Karpas-422 (cell line): ENCODE data around the gene ATP2B3. TPM values are rescaled to one million over a fixed set of nuclear protein-coding genes. Genes with fewer than 3 reads are reported as not detected.

Source experiments
- DNase-seq: peaks from one replicate; pipeline ENCODE4 v3.0.0-alpha.2; 2015
- H2AFZ ChIP-seq: fragments of 200-600 bp; sonication (generic); 2 replicates; pipeline ENCODE4 v1.6.1; 2014; ENCODE audit warnings: antibody characterized with exemption, low read length, mixed read lengths
- H3K27ac ChIP-seq: fragments of 200-600 bp; sonication (generic); 2 replicates; pipeline ENCODE4 v1.5.1; 2014; ENCODE audit warnings: mild to moderate bottlenecking, low read length, moderate library complexity
- H3K27me3 ChIP-seq: fragments of 200-600 bp; sonication (generic); 2 replicates; pipeline ENCODE4 v1.6.1; 2014; ENCODE audit warnings: low read length, mixed read lengths
- H3K36me3 ChIP-seq: fragments of 200-600 bp; sonication (generic); 2 replicates; pipeline ENCODE4 v1.6.1; 2014; ENCODE audit warnings: low read length, mixed read lengths; ENCODE audit not compliant: insufficient read depth
- H3K4me1 ChIP-seq: fragments of 200-600 bp; sonication (generic); 2 replicates; pipeline ENCODE4 v1.6.1; 2014; ENCODE audit warnings: mild to moderate bottlenecking, low read length, mixed read lengths
- H3K4me2 ChIP-seq: fragments of 200-600 bp; sonication (generic); 2 replicates; pipeline ENCODE4 v1.6.1; 2014; ENCODE audit warnings: low read length, low read depth, mild to moderate bottlenecking; ENCODE audit not compliant: poor library complexity, severe bottlenecking
- H3K4me3 ChIP-seq: fragments of 200-600 bp; sonication (generic); 2 replicates; pipeline ENCODE4 v1.5.1; 2014; ENCODE audit warnings: mild to moderate bottlenecking, antibody characterized with exemption, low read length, mixed read lengths
- H3K79me2 ChIP-seq: fragments of 200-600 bp; sonication (generic); 2 replicates; pipeline ENCODE4 v1.6.1; 2014; ENCODE audit warnings: mild to moderate bottlenecking, low read length, mixed read lengths
- H3K9ac ChIP-seq: fragments of 200-600 bp; sonication (generic); 2 replicates; pipeline ENCODE4 v1.6.0; 2014; ENCODE audit warnings: low read length
- H3K9me2 ChIP-seq: fragments of 200-600 bp; sonication (generic), shearing (Covaris generic); replicated peaks from 2 replicates; pipeline ENCODE4 v1.6.0; 2014; ENCODE audit warnings: mild to moderate bottlenecking, low read length, moderate library complexity; ENCODE audit not compliant: insufficient read depth
- H3K9me3 ChIP-seq: fragments of 300-700, 200-600 bp; sonication (generic); 2 replicates; pipeline ENCODE4 v1.6.1; 2014; ENCODE audit warnings: low read length, mixed read lengths
- H4K20me1 ChIP-seq: fragments of 200-600 bp; sonication (generic); 2 replicates; pipeline ENCODE4 v1.6.1; 2014; ENCODE audit warnings: mild to moderate bottlenecking, antibody characterized with exemption, low read length, low read depth; ENCODE audit not compliant: insufficient read depth
- total RNA-seq: library from RNA; depleted of rRNA; stranded (reverse); fragments of >200 nt; shearing (Covaris generic); gene quantifications from 2 replicates; pipeline ENCODE4 v1.2.3, GENCODE V29; 2014; ENCODE audit warnings: low replicate concordance

ATP2B3 gene
- total RNA-seq, 1 experiment from 2014 or later: not detected

- H3K9ac ChIP-seq: no peak overlapping the region
- DNase-seq: no peak
- H3K4me3 ChIP-seq: no peak overlapping the region
- H2AFZ ChIP-seq: no peak overlapping the region
- no peaks in the 10 kb centered on the region for H3K79me2 ChIP-seq
- no peaks in the 10 kb centered on the region for H4K20me1 ChIP-seq
- no peak overlapping the region for H3K27ac ChIP-seq
- H3K27me3 ChIP-seq: no peaks in the 10 kb centered on the region
- no peaks in the 10 kb centered on the region for H3K36me3 ChIP-seq
- no peaks in the 10 kb centered on the region for H3K9me2 ChIP-seq
- no peaks in the 10 kb centered on the region for H3K4me1 ChIP-seq
- H3K9me3 ChIP-seq: no peaks in the 10 kb centered on the region
- no peak overlapping the region for H3K4me2 ChIP-seq
These were observed 32.4 kb downstream of the ATP2B3 start for GRCh38 chrX:153549807-153550206.

DNA sequence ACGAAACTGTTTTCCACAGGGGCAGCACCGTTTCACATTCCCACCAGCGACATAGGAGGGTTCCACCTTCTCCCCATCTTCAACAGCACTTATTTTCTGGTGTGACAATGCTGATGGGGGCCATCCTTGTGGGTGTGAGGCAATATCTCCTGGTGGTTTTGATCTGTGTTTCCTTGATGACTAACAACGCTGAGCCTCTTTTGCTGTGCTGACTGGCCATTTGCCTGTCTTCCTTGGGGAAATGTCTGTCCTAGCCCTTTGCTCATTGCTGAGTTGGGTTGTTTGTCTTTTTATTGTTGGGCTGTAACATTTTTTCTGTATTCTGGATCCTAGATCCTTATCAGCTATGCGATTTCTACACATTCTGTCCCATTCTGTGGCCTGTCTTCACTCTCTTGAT lies 33.7 kb downstream of the ATP2B3 start:
- no peaks in the 10 kb centered on the region for H3K4me1 ChIP-seq
- no peaks in the 10 kb centered on the region for H4K20me1 ChIP-seq
- no peaks in the 10 kb centered on the region for H3K36me3 ChIP-seq
- no peaks in the 10 kb centered on the region for H3K9me2 ChIP-seq
- no peak overlapping the region for H3K4me2 ChIP-seq
- H3K27me3 ChIP-seq: no peaks in the 10 kb centered on the region
- H3K9me3 ChIP-seq: no peaks in the 10 kb centered on the region
- no peaks in the 10 kb centered on the region for H3K79me2 ChIP-seq
- H3K27ac ChIP-seq: no peak overlapping the region
- no peak overlapping the region for H3K4me3 ChIP-seq
- no peak overlapping the region for H2AFZ ChIP-seq
- no peak overlapping the region for H3K9ac ChIP-seq
- DNase-seq: no peak

DNA sequence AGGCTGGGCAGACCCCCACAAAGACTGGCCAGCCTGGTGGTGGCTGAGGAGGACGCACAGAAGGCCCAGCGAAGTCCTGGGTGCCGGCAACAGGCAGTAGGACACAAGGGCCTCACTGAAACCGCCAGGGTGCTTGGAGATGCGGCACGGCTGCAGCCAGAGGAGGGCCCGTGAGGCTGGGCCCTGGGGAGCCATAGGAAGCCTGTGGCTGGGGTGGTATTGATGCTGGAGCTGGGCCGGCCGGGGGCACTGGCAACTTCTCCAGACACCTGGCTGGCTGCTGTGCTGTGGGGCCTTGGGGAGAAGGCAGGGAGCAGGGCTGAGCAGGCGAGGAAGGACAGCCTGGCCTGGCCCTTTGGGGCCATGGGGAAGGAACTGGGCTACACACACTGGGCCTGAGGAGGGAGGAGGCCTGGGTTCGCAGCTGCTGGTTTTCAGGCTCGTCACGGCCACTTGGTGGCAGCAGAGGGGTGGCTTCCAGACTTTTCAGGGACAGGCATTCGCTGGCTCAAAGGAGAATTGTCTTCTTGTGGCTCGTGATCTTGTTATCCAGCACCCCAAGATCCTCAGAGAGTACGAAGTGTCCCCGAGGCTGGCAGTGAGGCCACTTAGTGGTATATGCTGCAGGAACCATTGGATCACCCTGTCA lies 37.2 kb downstream of the ATP2B3 start:
- H3K79me2 ChIP-seq: no peaks in the 10 kb centered on the region
- no peaks in the 10 kb centered on the region for H3K27me3 ChIP-seq
- H3K9me3 ChIP-seq: no peaks in the 10 kb centered on the region
- H3K9me2 ChIP-seq: no peaks in the 10 kb centered on the region
- H3K27ac ChIP-seq: no peak overlapping the region
- peak; percentile 85 for DNase-seq
- H3K4me1 ChIP-seq: peaks cover 3% of the 10 kb centered on the region; the same call in 1 of the 2 replicates
- no peak overlapping the region for H3K4me3 ChIP-seq
- no peaks in the 10 kb centered on the region for H4K20me1 ChIP-seq
- H3K4me2 ChIP-seq: no peak overlapping the region
- no peak overlapping the region for H2AFZ ChIP-seq
- H3K36me3 ChIP-seq: no peaks in the 10 kb centered on the region
- H3K9ac ChIP-seq: no peak overlapping the region

GRCh38 chrX:153556767-153557166 lies 39.3 kb downstream of the ATP2B3 start:
- H4K20me1 ChIP-seq: no peaks in the 10 kb centered on the region
- H3K4me2 ChIP-seq: no peak overlapping the region
- no peaks in the 10 kb centered on the region for H3K9me2 ChIP-seq
- no peak overlapping the region for H2AFZ ChIP-seq
- no peak for DNase-seq
- peaks cover 3% of the 10 kb centered on the region; the same call in 1 of the 2 replicates for H3K4me1 ChIP-seq
- no peak overlapping the region for H3K27ac ChIP-seq
- H3K27me3 ChIP-seq: no peaks in the 10 kb centered on the region
- no peaks in the 10 kb centered on the region for H3K9me3 ChIP-seq
- no peaks in the 10 kb centered on the region for H3K36me3 ChIP-seq
- no peaks in the 10 kb centered on the region for H3K79me2 ChIP-seq
- H3K9ac ChIP-seq: no peak overlapping the region
- H3K4me3 ChIP-seq: no peak overlapping the region

GRCh38 chrX:153557618-153558355 lies 40.3 kb downstream of the ATP2B3 start:
- no peak for DNase-seq
- H3K27me3 ChIP-seq: no peaks in the 10 kb centered on the region
- H3K4me3 ChIP-seq: no peak overlapping the region
- H3K4me1 ChIP-seq: peaks cover 3% of the 10 kb centered on the region; the same call in 1 of the 2 replicates
- no peaks in the 10 kb centered on the region for H4K20me1 ChIP-seq
- no peaks in the 10 kb centered on the region for H3K36me3 ChIP-seq
- no peak overlapping the region for H2AFZ ChIP-seq
- no peak overlapping the region for H3K27ac ChIP-seq
- no peaks in the 10 kb centered on the region for H3K9me3 ChIP-seq
- no peaks in the 10 kb centered on the region for H3K9me2 ChIP-seq
- H3K4me2 ChIP-seq: no peak overlapping the region
- no peak overlapping the region for H3K9ac ChIP-seq
- no peaks in the 10 kb centered on the region for H3K79me2 ChIP-seq

DNA sequence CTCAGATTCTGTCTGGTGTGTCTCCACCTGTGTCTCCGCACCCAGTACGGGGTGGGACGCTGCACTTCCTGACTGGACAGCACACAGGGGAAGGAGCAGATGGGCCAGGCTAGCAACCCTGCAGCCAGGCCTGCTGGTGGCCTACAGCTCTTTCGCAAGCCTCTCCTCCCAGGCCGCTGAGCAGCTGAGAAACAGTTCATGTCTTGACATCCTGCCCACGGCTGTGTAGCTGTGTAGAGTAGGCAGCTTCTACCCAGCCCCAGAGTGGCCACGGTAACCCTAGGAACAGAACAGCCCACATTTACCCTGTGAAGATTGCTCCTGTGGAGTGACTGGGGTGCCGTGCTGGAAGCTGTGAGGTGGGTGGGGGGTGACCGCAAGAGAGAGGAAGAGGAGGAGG lies 42.6 kb downstream of the ATP2B3 start:
- Histone ChIP-seq H3K36me3 (no peaks in the 10 kb centered on the region), H3K9me2 (no peaks in the 10 kb centered on the region), H3K4me3 (no peak overlapping the region), H3K4me1 (peaks cover 3% of the 10 kb centered on the region; the same call in 1 of the 2 replicates), H2AFZ (no peak overlapping the region), H3K27me3 (no peaks in the 10 kb centered on the region), H3K27ac (no peak overlapping the region), H3K79me2 (no peaks in the 10 kb centered on the region), H3K9ac (no peak overlapping the region), H3K4me2 (no peak overlapping the region), H4K20me1 (no peaks in the 10 kb centered on the region), H3K9me3 (no peaks in the 10 kb centered on the region)
- DNase-seq: no peak

GRCh38 chrX:153560466-153560865 lies 43.0 kb downstream of the ATP2B3 start:
- no peak overlapping the region for H3K4me3 ChIP-seq
- no peaks in the 10 kb centered on the region for H3K9me2 ChIP-seq
- no peak overlapping the region for H2AFZ ChIP-seq
- H3K27me3 ChIP-seq: no peaks in the 10 kb centered on the region
- no peak for DNase-seq
- no peaks in the 10 kb centered on the region for H3K9me3 ChIP-seq
- H4K20me1 ChIP-seq: no peaks in the 10 kb centered on the region
- H3K27ac ChIP-seq: no peak overlapping the region
- no peaks in the 10 kb centered on the region for H3K36me3 ChIP-seq
- peaks cover 3% of the 10 kb centered on the region; the same call in 1 of the 2 replicates for H3K4me1 ChIP-seq
- H3K79me2 ChIP-seq: no peaks in the 10 kb centered on the region
- H3K9ac ChIP-seq: no peak overlapping the region
- no peak overlapping the region for H3K4me2 ChIP-seq

DNA sequence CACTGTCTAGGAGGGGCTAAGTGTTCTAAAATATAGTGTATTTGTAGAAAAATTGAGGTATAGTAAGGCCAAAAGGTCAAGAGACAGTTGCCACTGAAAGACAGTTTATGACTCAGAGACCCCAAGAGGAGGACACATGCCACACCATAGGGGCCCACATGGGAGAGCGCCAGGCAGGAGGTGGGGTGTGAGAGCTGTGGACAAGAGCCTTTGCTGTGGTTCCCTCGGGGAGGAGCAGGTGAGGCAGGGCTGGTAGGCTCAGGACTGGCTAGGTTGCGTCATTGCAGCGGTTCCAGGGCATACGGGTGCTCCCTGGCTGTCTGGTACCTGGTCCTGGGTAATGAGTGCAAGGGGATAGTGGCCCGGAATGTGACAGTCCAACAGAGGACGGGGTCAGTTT lies 43.9 kb downstream of the ATP2B3 start:
- Histone ChIP-seq H3K27ac (no peak overlapping the region), H3K79me2 (no peaks in the 10 kb centered on the region), H3K4me3 (no peak overlapping the region), H3K4me1 (peaks cover 3% of the 10 kb centered on the region; the same call in 1 of the 2 replicates), H4K20me1 (no peaks in the 10 kb centered on the region), H3K9ac (no peak overlapping the region), H3K9me2 (no peaks in the 10 kb centered on the region), H3K27me3 (no peaks in the 10 kb centered on the region), H2AFZ (no peak overlapping the region), H3K4me2 (no peak overlapping the region), H3K36me3 (no peaks in the 10 kb centered on the region), H3K9me3 (no peaks in the 10 kb centered on the region)
- DNase-seq: no peak
